Panc1 (cell line): ENCODE data around the gene CDC45.

Experiments used
- POLR2AphosphoS5 ChIP-seq: IDR thresholded peaks from 2 replicates; pipeline ENCODE4 v1.6.1; 2012; ENCODE audit warnings: mild to moderate bottlenecking, low read depth, low read length, moderate library complexity
- SIN3A ChIP-seq: IDR thresholded peaks from 2 replicates; pipeline ENCODE4 v1.6.1; 2012; ENCODE audit warnings: low read depth, mild to moderate bottlenecking, low read length, moderate library complexity, borderline replicate concordance; ENCODE audit not compliant: insufficient read depth
- TCF7L2 ChIP-seq: IDR thresholded peaks from 2 replicates; pipeline ENCODE4 v1.6.1; 2011; ENCODE audit warnings: mild to moderate bottlenecking, low read depth, low read length, inconsistent platforms
- TF ChIP-seq, protein P1 (sequence below): fragments of 450-650 bp; IDR thresholded peaks from 2 replicates; pipeline ENCODE4 v1.5.1; 2017; ENCODE audit warnings: mild to moderate bottlenecking
- TF ChIP-seq, protein P2 (sequence below), 2 experiments: IDR thresholded peaks; 2 replicates each; pipeline ENCODE4 v1.6.1; 2011 to 2012; ENCODE audit warnings: low read depth in 2 of 2, control low read depth in 1 of 2, low read length in 1 of 2, mild to moderate bottlenecking in 1 of 2, moderate library complexity in 1 of 2; ENCODE audit not compliant: insufficient read depth in 1 of 2

DNA sequence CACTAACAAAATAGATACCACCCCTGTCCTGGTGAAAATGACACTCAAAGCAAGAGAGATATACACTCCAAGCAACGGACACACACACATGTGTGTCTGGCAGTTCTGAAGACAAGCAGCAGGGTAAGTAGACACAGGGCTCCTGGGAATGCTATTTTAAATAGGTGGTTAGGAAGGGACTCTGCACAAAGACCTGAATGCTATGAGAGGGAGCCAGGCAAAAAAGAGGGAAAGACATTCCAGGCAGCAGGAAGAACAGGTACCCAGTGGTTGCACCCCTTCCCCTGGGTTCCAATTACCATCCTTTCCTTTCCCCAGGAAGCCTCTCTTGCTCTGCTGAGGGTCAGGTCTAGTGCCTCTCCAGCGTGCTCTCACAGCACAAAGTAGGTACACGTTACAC lies 3.7 kb upstream of the CDC45 start:
- TF ChIP-seq, protein P1, sequence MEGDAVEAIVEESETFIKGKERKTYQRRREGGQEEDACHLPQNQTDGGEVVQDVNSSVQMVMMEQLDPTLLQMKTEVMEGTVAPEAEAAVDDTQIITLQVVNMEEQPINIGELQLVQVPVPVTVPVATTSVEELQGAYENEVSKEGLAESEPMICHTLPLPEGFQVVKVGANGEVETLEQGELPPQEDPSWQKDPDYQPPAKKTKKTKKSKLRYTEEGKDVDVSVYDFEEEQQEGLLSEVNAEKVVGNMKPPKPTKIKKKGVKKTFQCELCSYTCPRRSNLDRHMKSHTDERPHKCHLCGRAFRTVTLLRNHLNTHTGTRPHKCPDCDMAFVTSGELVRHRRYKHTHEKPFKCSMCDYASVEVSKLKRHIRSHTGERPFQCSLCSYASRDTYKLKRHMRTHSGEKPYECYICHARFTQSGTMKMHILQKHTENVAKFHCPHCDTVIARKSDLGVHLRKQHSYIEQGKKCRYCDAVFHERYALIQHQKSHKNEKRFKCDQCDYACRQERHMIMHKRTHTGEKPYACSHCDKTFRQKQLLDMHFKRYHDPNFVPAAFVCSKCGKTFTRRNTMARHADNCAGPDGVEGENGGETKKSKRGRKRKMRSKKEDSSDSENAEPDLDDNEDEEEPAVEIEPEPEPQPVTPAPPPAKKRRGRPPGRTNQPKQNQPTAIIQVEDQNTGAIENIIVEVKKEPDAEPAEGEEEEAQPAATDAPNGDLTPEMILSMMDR: no peak
- no peak for TF ChIP-seq POLR2AphosphoS5
- TF ChIP-seq, protein P2, sequence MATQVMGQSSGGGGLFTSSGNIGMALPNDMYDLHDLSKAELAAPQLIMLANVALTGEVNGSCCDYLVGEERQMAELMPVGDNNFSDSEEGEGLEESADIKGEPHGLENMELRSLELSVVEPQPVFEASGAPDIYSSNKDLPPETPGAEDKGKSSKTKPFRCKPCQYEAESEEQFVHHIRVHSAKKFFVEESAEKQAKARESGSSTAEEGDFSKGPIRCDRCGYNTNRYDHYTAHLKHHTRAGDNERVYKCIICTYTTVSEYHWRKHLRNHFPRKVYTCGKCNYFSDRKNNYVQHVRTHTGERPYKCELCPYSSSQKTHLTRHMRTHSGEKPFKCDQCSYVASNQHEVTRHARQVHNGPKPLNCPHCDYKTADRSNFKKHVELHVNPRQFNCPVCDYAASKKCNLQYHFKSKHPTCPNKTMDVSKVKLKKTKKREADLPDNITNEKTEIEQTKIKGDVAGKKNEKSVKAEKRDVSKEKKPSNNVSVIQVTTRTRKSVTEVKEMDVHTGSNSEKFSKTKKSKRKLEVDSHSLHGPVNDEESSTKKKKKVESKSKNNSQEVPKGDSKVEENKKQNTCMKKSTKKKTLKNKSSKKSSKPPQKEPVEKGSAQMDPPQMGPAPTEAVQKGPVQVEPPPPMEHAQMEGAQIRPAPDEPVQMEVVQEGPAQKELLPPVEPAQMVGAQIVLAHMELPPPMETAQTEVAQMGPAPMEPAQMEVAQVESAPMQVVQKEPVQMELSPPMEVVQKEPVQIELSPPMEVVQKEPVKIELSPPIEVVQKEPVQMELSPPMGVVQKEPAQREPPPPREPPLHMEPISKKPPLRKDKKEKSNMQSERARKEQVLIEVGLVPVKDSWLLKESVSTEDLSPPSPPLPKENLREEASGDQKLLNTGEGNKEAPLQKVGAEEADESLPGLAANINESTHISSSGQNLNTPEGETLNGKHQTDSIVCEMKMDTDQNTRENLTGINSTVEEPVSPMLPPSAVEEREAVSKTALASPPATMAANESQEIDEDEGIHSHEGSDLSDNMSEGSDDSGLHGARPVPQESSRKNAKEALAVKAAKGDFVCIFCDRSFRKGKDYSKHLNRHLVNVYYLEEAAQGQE (IDR thresholded peaks at IDR 0.05; ENCODE audit: insufficient read depth in 1 of 2, low read depth in 2 of 2, low read length in 1 of 2): no peak
- no peak for TF ChIP-seq SIN3A
- TF ChIP-seq TCF7L2: no peak
